NCI-H187 (cell line): ENCODE measurements around the gene DUSP3.
"Not testable (repeated sequence)": the region's sequence is repeated elsewhere in the genome, so short reads cannot be mapped to it uniquely, and the experiment has no call there.

Source experiments
- DNase-seq, 2 experiments: peaks; one replicate each; lab custom pipeline; 2025; lab: John Stamatoyannopoulos, UW

DUSP3 gene

GRCh38 chr17:43800736-43801135 is 22.0 kb upstream of the DUSP3 start:
- DNase-seq, result no peak

GRCh38 chr17:43799047-43799446 is 20.3 kb upstream of the DUSP3 start:
- DNase-seq, result no peak

GRCh38 chr17:43798024-43798423 is 19.2 kb upstream of the DUSP3 start:
- DNase-seq, result not testable (repeated sequence)

GRCh38 chr17:43792668-43793067 is 13.9 kb upstream of the DUSP3 start:
- not testable (repeated sequence) for DNase-seq

GRCh38 chr17:43791589-43791988 is 12.8 kb upstream of the DUSP3 start:
- no peak for DNase-seq

GRCh38 chr17:43790311-43790940 is 11.6 kb upstream of the DUSP3 start:
- no peak for DNase-seq

- DNase-seq, result no peak
Measured at GRCh38 chr17:43789482-43789881, 10.7 kb upstream of the DUSP3 start.

GRCh38 chr17:43788540-43788939 is 9.8 kb upstream of the DUSP3 start:
- no peak for DNase-seq

GRCh38 chr17:43787728-43788127 is 9.0 kb upstream of the DUSP3 start:
- no peak for DNase-seq

- no peak for DNase-seq
Measured at GRCh38 chr17:43784628-43785101, 5.9 kb upstream of the DUSP3 start.

GRCh38 chr17:43784068-43784467 is 5.3 kb upstream of the DUSP3 start:
- DNase-seq, result no peak

GRCh38 chr17:43782913-43783680 is 4.3 kb upstream of the DUSP3 start:
- DNase-seq, result no peak

GRCh38 chr17:43780135-43780534 is 1.4 kb upstream of the DUSP3 start, which contains the start of gene CFAP97D1:
Gene CFAP97D1 (plus strand): TSS chr17:43780435. CDS start chr17:43780463, 28 bp downstream.
- no peak for DNase-seq

- no peak for DNase-seq
Measured at GRCh38 chr17:43779145-43780125, 658 bp upstream of the DUSP3 start.

GRCh38 chr17:43774304-43775250 is 4.2 kb downstream of the DUSP3 start:
- no peak for DNase-seq

- no peak for DNase-seq
Measured at GRCh38 chr17:43772877-43773648, 5.7 kb downstream of the DUSP3 start.

GRCh38 chr17:43771463-43771862 is 7.3 kb downstream of the DUSP3 start:
- DNase-seq, result no peak

GRCh38 chr17:43770957-43771356 is 7.8 kb downstream of the DUSP3 start:
- no peak for DNase-seq

GRCh38 chr17:43769859-43770258 is 8.9 kb downstream of the DUSP3 start:
- DNase-seq, result no peak

- no peak for DNase-seq
Measured at GRCh38 chr17:43769426-43769825, 9.4 kb downstream of the DUSP3 start.
